Measurements from ENCODE around the gene CSMD2.

Gene CSMD2

DNA sequence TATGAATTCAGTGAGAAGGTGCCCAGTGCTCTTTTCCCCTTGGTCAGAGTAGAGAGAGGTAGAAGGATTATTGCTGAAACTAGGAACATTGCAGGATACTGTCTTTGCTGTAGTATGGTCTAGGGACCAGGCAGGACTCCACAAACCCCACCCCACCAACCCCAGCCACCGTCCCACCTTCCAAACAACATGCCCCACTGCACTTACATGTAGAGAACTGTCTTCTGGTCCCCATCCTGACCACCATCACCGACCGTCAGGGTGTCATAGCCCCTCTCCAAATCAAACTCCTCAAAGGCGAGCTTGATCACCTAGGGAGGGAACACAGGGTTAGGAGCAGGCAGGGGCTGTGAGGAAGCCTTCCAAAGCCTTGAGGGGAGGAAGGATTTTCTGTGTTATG lies 372.8 kb downstream of the CSMD2 start:
- DNase-seq = no peak

DNA sequence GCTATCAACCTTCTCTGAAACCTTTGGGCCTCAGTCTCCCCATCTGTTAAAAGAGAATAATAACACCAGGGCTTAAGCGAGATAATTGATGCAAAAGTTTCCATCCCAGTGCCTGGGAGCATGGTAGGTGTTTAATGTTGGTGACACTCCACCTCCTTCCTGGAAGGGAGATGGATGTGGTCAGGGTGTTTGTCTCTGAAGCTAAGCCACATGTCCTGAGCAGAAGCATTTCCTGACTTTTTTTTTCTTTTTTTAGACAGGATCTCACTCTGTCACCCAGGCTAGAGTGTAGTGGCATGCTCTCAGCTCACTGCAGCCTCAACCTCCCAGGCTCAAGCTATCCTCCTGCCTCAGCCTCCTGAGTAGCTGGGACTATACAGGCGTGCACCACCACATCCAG lies 373.8 kb downstream of the CSMD2 start:
- no peak for DNase-seq

GRCh38 chr1:33790577-33790976 lies 374.5 kb downstream of the CSMD2 start:
- no peak for DNase-seq

GRCh38 chr1:33784876-33785275 lies 380.2 kb downstream of the CSMD2 start:
- DNase-seq = no peak

GRCh38 chr1:33782776-33783175 lies 382.3 kb downstream of the CSMD2 start:
- no peak for DNase-seq

DNA sequence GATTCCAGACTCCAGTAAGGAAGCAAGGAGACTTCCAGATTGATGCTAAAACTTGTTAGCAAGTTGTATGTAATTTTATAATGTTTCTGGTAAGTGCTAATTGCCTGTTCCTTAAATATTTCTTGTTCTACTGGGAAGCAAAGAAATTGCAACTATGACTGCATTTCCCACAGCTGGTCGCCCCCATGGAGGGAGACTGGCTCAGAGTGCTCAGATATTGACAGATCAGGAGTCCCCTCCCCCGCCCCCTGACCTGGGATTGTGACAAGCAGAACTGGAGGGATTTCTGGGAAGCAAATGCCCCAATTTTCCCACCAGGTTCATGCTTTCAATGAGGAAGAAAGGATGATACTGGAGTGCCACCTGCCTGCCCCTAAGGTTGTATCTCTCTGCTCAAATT lies 383.4 kb downstream of the CSMD2 start:
- DNase-seq = no peak

GRCh38 chr1:33777337-33777736 lies 387.7 kb downstream of the CSMD2 start:
- no peak for DNase-seq

DNA sequence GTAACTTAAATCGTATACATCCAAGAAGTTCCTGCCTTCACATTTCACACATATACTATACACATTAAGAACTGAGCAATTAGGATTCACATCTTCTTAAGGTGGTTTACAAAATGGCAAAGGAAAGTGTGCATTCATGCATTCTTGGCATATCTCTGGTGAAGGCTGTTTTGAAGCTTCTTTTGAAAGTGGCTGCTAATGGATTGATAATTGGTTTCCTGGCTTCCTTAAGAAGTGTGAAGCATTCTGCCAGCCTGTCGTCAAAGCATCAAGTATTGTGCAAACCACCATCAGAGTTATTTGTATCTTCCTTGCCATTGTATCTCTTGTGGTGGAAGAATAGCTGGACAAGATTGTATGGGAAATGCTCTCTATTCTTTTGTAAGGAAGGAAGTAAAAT lies 396.2 kb downstream of the CSMD2 start:
- no peak for DNase-seq

DNA sequence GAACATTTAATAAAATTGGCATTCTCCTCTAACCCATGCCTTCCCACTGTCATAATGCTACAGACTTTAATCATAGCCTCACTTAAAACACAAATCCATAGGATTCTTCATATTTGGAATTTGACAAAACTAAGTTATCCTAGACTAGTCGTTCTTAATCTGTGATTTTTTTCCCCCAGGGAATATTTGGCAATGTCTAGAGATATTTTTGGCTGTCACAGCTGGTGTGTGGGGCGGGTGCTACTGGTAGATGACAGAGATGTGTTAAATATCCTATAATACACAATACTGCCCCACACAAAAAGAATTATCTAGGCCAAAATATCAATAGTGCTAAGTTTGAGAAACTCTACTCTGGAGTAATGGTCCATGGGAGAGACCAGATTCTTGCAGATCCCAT lies 396.9 kb downstream of the CSMD2 start:
- DNase-seq = no peak

GRCh38 chr1:33764149-33764548 lies 400.9 kb downstream of the CSMD2 start:
- DNase-seq = no peak

GRCh38 chr1:33763406-33763805 lies 401.6 kb downstream of the CSMD2 start:
- DNase-seq = no peak

- DNase-seq = no peak
Observed at GRCh38 chr1:33762962-33763361, 402.1 kb downstream of the CSMD2 start.

DNA sequence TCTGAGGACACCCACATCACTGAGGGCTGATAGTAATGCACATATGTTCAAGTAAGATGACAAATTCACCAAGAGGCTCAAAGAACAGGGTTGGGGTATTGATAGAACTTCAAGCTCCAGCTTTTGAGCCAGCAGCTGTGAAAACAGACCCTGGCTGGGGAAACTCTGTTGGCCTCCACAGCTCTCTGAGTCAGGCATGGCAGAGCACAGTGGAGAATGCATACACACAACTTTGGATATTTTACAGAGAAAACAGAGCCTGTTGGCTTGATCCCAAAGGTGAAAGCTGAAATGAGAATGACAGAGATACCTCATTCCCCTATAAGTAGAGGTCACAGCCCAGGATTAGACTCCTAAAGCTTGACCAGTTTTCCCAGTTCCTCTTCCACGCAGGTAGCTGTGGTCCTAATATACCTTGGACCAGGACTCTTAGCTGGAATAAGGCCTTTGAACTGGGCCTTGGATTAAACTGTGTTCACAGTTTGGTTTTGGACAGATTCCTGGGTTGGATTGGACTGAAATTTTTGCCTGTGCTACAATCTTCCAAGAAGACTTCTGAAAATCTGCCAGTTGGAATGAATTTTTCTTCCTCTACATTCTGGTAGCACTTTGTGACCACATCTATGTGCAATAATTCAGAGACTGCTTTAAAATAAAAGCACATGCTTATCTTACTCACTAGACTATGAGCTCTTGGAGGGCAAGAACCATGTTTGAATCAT lies 402.8 kb downstream of the CSMD2 start:
- no peak for DNase-seq

DNA sequence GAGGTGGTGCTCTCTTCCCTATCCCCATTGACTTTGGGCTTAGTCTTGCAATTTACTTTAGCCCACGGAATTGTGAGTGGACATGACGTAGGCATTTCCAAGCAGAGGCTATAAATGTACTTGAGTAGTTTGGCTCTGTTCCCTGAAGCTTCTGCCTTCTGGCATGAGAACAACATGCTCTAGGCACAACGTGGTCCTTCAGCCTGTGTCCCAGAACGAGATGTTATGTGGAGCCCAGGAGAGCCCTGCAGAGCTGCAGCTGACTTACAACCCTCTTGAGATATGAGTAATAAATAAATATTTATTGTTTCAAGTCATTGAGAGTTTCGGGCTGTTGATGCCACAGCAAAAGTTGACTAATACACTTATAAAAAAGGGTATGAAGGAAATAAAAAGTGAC lies 406.3 kb downstream of the CSMD2 start:
- DNase-seq = no peak

GRCh38 chr1:33753087-33753856 lies 411.8 kb downstream of the CSMD2 start:
- no peak for DNase-seq

- no peak for DNase-seq
Observed at GRCh38 chr1:33745942-33746341, 419.1 kb downstream of the CSMD2 start.

DNA sequence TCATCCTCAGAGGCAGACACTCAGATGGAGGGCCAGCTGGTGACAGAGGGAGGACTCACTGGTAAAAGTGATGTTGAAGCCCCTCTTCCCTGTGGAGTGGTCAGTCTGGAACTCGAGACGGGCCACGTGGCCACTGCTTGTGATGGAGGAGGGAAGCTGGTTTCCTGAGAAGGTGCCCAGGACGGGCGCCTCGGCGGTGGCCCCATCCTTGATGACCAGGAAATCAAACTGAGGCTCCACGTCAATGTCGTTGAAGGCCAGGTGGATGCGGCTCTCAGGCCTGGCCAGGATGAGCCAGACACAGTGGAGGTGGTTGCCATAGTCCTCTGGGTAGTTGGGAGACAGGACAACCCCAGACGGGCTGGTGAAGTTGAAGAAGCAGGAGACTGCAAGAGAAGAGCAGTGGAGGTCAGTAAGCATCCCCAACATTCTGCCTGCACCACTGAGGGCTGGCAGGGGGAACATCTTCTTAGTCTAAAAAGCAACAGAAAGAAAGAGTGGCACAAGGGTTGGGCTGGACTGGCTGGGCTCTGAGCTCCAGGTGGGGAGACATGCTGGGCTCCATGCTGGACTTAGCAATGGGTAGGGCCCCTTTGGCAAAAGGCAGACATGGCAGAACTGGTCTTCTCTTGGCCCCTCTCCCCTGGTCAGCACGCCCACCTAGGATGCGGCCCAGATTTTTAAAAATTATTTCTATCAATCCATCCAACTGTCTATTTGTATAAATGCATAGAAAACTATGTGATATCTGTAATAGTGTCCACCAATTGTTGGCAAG lies 421.6 kb downstream of the CSMD2 start:
- no peak for DNase-seq

- DNase-seq = no peak
Observed at GRCh38 chr1:33742663-33743062, 422.4 kb downstream of the CSMD2 start.

DNA sequence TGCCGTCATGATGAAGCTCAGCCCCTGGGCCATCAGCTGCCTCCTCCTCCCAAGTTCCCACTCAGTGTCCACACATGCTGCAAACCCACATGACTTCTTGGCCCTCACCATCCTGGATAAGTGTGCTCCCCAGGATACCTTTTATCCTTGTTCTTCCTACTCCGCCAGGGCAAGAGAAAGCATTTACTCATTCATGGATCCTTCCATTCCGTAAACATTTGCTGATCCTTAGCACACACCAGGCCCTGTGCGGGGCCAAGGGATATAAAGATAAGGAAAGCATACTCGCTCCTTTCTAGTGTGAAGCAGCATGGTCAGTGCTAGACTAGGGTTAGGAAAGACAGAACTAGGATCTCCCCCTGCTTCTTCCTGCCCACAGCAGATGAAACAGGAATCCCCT lies 423.3 kb downstream of the CSMD2 start:
- no peak for DNase-seq

GRCh38 chr1:33740040-33740744 lies 424.8 kb downstream of the CSMD2 start:
- DNase-seq = no peak

- DNase-seq = no peak
Observed at GRCh38 chr1:33738976-33739375, 426.1 kb downstream of the CSMD2 start.

GRCh38 chr1:33738536-33738935 lies 426.5 kb downstream of the CSMD2 start:
- DNase-seq = no peak

- DNase-seq = no peak
Observed at GRCh38 chr1:33736496-33736895, 428.5 kb downstream of the CSMD2 start.

Measured in activated CD4-positive, CD25-positive, alpha-beta regulatory T cell treated with anti-CD3 and anti-CD28 coated beads, Interleukin-2, amount 50 U/mL, for 72 hours (primary cell).